Endothelial cell of umbilical vein (primary cell): ENCODE measurements around the gene EFEMP1. TPM values are rescaled to one million over a fixed set of nuclear protein-coding genes. Genes with fewer than 3 reads are reported as not detected.

Experiments used
- BruUV-seq: library from RNA; stranded (reverse); fragments of 400-500 nt; replicated peaks from 2 replicates; lab custom pipeline; 2021; lab: Mats Ljungman, UMichigan
- CTCF ChIA-PET: fragments of 300-600, 350-600 bp; sonication (Branson Sonifier 250); formaldehyde crosslinking; loops from one replicate; lab custom pipeline; 2021; ENCODE audit warnings: antibody characterized with exemption, inconsistent platforms; lab: Charles Lee
- POLR2A ChIA-PET: fragments of 300-600, 350-600 bp; sonication (Branson Sonifier 250); formaldehyde crosslinking; loops from one replicate; lab custom pipeline; 2021; ENCODE audit warnings: antibody characterized with exemption, inconsistent platforms; lab: Charles Lee
- DNase-seq: peaks from one replicate; pipeline ENCODE4 v3.0.0-alpha.2; 2011; ENCODE audit warnings: low read depth, low spot score
- FAIRE-seq: peaks from 2 replicates; lab custom pipeline; 2011; peaks lifted over from hg19 to GRCh38; lab: Jason Lieb, UNC
- H2AFZ ChIP-seq: 2 replicates; pipeline ENCODE4 v1.6.0; 2012; ENCODE audit warnings: low read depth, low read length, control low read depth, inconsistent platforms
- H3K27ac ChIP-seq: 2 replicates; pipeline ENCODE4 v1.5.1; 2011; ENCODE audit warnings: low read depth, mild to moderate bottlenecking, control low read depth, low read length, moderate library complexity; ENCODE audit not compliant: insufficient read depth
- H3K27me3 ChIP-seq, 2 experiments: 2 replicates each; pipeline versions ENCODE4 v1.6.0 to v1.6.1; 2011; ENCODE audit warnings: low read length in 2 of 2, mixed read lengths in 1 of 2; ENCODE audit not compliant: control insufficient read depth in 2 of 2, insufficient read depth in 2 of 2
- H3K36me3 ChIP-seq, 2 experiments: 2 replicates in 1 of 2; 3 replicates in 1 of 2; pipeline ENCODE4 v1.5.1; 2011; ENCODE audit warnings: low read length in 2 of 2, mild to moderate bottlenecking in 1 of 2, moderate library complexity in 1 of 2; ENCODE audit not compliant: control insufficient read depth in 2 of 2, insufficient read depth in 2 of 2; ENCODE audit errors: extremely low read depth in 1 of 2
- H3K4me1 ChIP-seq: 3 replicates; pipeline ENCODE4 v1.5.1; 2011; ENCODE audit warnings: mild to moderate bottlenecking, low read length; ENCODE audit not compliant: control insufficient read depth, insufficient read depth; ENCODE audit errors: extremely low read depth
- H3K4me2 ChIP-seq: 2 replicates; pipeline ENCODE4 v1.6.1; 2011; ENCODE audit warnings: low read length, control low read depth, mixed read lengths; ENCODE audit not compliant: insufficient read depth
- H3K4me3 ChIP-seq, 3 experiments: fragments of 200-600 bp in 1 of 3; sonication (generic), shearing (Covaris generic) in 1 of 3; replicated peaks in 1 of 3; 2 replicates each; pipeline ENCODE4 v1.5.1; 2011 to 2016; ENCODE audit warnings: control low read depth in 3 of 3, low read length in 3 of 3, mild to moderate bottlenecking in 2 of 3, inconsistent platforms in 1 of 3, low read depth in 1 of 3, moderate library complexity in 1 of 3; ENCODE audit not compliant: insufficient read depth in 1 of 3
- H3K79me2 ChIP-seq: 2 replicates; pipeline ENCODE4 v1.6.0; 2012; ENCODE audit warnings: low read length, inconsistent platforms; ENCODE audit not compliant: control insufficient read depth, insufficient read depth
- H3K9ac ChIP-seq: replicated peaks from 2 replicates; pipeline ENCODE3; 2011; ENCODE audit warnings: low read length, control low read depth; ENCODE audit not compliant: insufficient read depth; ENCODE audit errors: extremely low read depth
- H3K9me1 ChIP-seq: replicated peaks from 3 replicates; pipeline ENCODE4 v1.6.0; 2011; ENCODE audit warnings: mild to moderate bottlenecking, low read length; ENCODE audit not compliant: control insufficient read depth, insufficient read depth; ENCODE audit errors: extremely low read depth
- H3K9me3 ChIP-seq: replicated peaks from 2 replicates; pipeline ENCODE4 v1.5.1; 2012; ENCODE audit warnings: low read length, inconsistent platforms; ENCODE audit not compliant: control insufficient read depth, insufficient read depth
- H4K20me1 ChIP-seq: replicated peaks from 2 replicates; pipeline ENCODE3; 2011; ENCODE audit warnings: mild to moderate bottlenecking, low read length; ENCODE audit not compliant: control insufficient read depth, insufficient read depth; ENCODE audit errors: extremely low read depth
- EZH2 ChIP-seq: IDR thresholded peaks from 2 replicates; pipeline ENCODE4 v1.6.1; 2012; ENCODE audit warnings: borderline replicate concordance, low read depth, mild to moderate bottlenecking, moderate library complexity, low read length, inconsistent platforms; ENCODE audit not compliant: severe bottlenecking
- FOS ChIP-seq: IDR thresholded peaks from 2 replicates; pipeline ENCODE4 v1.6.1; 2011; ENCODE audit warnings: mild to moderate bottlenecking, low read length, moderate library complexity, borderline replicate concordance; ENCODE audit not compliant: insufficient read depth
- GATA2 ChIP-seq: IDR thresholded peaks from 2 replicates; pipeline ENCODE4 v1.7.0; 2011; ENCODE audit warnings: low read depth, mild to moderate bottlenecking, moderate library complexity, mixed read lengths, low read length; ENCODE audit not compliant: insufficient read length, insufficient read depth
- JUN ChIP-seq: IDR thresholded peaks from 2 replicates; pipeline ENCODE4 v1.6.1; 2011; ENCODE audit warnings: borderline replicate concordance, low read depth; ENCODE audit not compliant: insufficient read length, insufficient read depth
- MYC ChIP-seq: IDR thresholded peaks from one replicate; pipeline ENCODE4 v1.6.1; 2011; ENCODE audit warnings: mild to moderate bottlenecking, low read depth, low read length
- POLR2A ChIP-seq: IDR thresholded peaks from 2 replicates; pipeline ENCODE4 v1.6.1; 2012; ENCODE audit warnings: low read depth, mild to moderate bottlenecking, control low read depth, low read length
- POLR2AphosphoS5 ChIP-seq: IDR thresholded peaks from 2 replicates; pipeline ENCODE4 v1.6.1; 2012; ENCODE audit warnings: low read depth, mild to moderate bottlenecking, control low read depth, low read length, moderate library complexity; ENCODE audit not compliant: insufficient read depth
- dilution Hi-C: fragments of 300-500 bp; cut with MboI; formaldehyde crosslinking; loops from one replicate; pipeline ENCODE4 v1.15.0; 2019; ENCODE audit warnings: low sequenced_read_pairs; ENCODE audit not compliant: extremely low pct_ligation_motif_present
- intact Hi-C: fragments of 100-400 bp; cut with micrococcal nuclease; formaldehyde crosslinking; loops from one replicate; pipeline ENCODE4 v1.10.0; 2022
- polyA plus RNA-seq, 4 experiments: library from polyadenylated mRNA; depleted of rRNA in 3 of 4; stranded (reverse) in 3 of 4; unstranded in 1 of 4; fragments of >200 nt; gene quantifications; 2 replicates each; pipeline versions ENCODE4 v1.2.1 to v1.2.3, GENCODE V29; 2011 to 2012; ENCODE audit warnings: missing spikeins in 1 of 4
- total RNA-seq: library from RNA; stranded (reverse); gene quantifications from 2 replicates; pipeline ENCODE4 v1.2.3, GENCODE V29; 2021
- TF ChIP-seq, protein P1 (sequence below), 2 donors: IDR thresholded peaks; 1 replicate in 1 of 2; 2 replicates in 1 of 2; pipeline ENCODE4 v1.5.1; 2011; ENCODE audit warnings: low read length in 2 of 2, mild to moderate bottlenecking in 2 of 2, moderate library complexity in 2 of 2, control low read depth in 1 of 2, inconsistent platforms in 1 of 2, low read depth in 1 of 2; ENCODE audit not compliant: insufficient read depth in 1 of 2; ENCODE audit errors: extremely low read depth in 1 of 2
- TF ChIP-seq, protein P2 (sequence below): IDR thresholded peaks from 2 replicates; pipeline ENCODE4 v1.6.1; 2011; ENCODE audit not compliant: insufficient read depth, insufficient read length

Gene EFEMP1
- total and polyA plus RNA-seq, 2 donors (not counting 3 experiments of a cell fraction or from before 2014, with no cell fraction given) = 2,981 to 11,813 TPM

DNA sequence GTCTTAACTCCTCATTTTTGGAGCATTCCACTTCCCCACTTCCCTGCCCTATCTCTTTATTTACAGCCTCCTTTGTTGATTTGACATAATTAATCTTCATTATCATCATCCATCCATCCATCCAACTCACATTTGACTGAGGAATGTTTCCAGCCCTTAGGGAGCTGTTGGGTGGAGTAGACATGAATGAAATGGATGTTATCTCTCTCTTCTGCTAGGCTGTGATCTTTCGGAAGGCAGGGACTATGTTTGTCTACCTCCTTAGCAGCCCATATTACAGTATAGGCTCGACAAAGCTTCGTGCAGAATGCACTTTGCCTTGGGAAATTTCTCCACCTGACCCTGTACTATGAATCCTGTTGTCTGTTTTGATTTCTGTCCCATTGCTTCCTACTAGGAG is 7.7 kb upstream of the EFEMP1 start:
- POLR2A ChIA-PET = no interaction called here
- H3K36me3 ChIP-seq = no peaks in the 10 kb centered on the region
- H2AFZ ChIP-seq = no peak overlapping the region
- DNase-seq = no peak
- peaks cover 1% of the 10 kb centered on the region for H3K4me1 ChIP-seq
- FAIRE-seq = no peak
- H3K9me1 ChIP-seq = no peaks in the 10 kb centered on the region
- no peaks in the 10 kb centered on the region for H3K27me3 ChIP-seq
- no peaks in the 10 kb centered on the region for H4K20me1 ChIP-seq
- CTCF ChIA-PET = no interaction called here
- no peak overlapping the region for H3K27ac ChIP-seq
- no peaks in the 10 kb centered on the region for H3K79me2 ChIP-seq
- no peak overlapping the region for H3K4me3 ChIP-seq
- no TSS peak for BruUV-seq
- no peak for TF ChIP-seq POLR2A
- no peak for TF ChIP-seq POLR2AphosphoS5
- TF ChIP-seq, protein P1, sequence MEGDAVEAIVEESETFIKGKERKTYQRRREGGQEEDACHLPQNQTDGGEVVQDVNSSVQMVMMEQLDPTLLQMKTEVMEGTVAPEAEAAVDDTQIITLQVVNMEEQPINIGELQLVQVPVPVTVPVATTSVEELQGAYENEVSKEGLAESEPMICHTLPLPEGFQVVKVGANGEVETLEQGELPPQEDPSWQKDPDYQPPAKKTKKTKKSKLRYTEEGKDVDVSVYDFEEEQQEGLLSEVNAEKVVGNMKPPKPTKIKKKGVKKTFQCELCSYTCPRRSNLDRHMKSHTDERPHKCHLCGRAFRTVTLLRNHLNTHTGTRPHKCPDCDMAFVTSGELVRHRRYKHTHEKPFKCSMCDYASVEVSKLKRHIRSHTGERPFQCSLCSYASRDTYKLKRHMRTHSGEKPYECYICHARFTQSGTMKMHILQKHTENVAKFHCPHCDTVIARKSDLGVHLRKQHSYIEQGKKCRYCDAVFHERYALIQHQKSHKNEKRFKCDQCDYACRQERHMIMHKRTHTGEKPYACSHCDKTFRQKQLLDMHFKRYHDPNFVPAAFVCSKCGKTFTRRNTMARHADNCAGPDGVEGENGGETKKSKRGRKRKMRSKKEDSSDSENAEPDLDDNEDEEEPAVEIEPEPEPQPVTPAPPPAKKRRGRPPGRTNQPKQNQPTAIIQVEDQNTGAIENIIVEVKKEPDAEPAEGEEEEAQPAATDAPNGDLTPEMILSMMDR (IDR thresholded peaks at IDR 0.05; ENCODE audit: extremely low read depth in 1 of 2, insufficient read depth in 1 of 2, low read depth in 1 of 2, low read length in 2 of 2) = no peak
- no peak for TF ChIP-seq FOS
- TF ChIP-seq, protein P2, sequence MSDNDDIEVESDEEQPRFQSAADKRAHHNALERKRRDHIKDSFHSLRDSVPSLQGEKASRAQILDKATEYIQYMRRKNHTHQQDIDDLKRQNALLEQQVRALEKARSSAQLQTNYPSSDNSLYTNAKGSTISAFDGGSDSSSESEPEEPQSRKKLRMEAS = no peak
- TF ChIP-seq EZH2 = no peak
- no peak for TF ChIP-seq MYC
- no peak for TF ChIP-seq GATA2
- TF ChIP-seq JUN = no peak
- H3K9me3 ChIP-seq = no peaks in the 10 kb centered on the region
- no peak overlapping the region for H3K9ac ChIP-seq
- dilution Hi-C loops = no loop called here
- no peak overlapping the region for H3K4me2 ChIP-seq
- intact Hi-C loops = no loop called here
